Posterior vena cava (tissue), 2 donors: ENCODE results near the gene SLC22A1. TPM values are rescaled to one million over a fixed set of nuclear protein-coding genes. Genes with fewer than 3 reads are reported as not detected.
"Not testable (repeated sequence)": the region's sequence is repeated elsewhere in the genome, so short reads cannot be mapped to it uniquely, and the experiment has no call there.

ENCODE experiments used
- DNase-seq: peaks from one replicate; pipeline ENCODE4 v3.0.0-alpha.2; 2020; ENCODE audit warnings: low spot score
- intact Hi-C, 2 donors: fragments of 100-400 bp; cut with DNase I; formaldehyde crosslinking; loops; one replicate each; pipeline versions ENCODE4 v1.14.1 to v1.14.2; 2022 to 2023
- total RNA-seq, 2 donors: library from RNA; stranded (reverse); fragmentation: NEBNext Ultra II Directional; extraction: Animal tissue kit (Norgen Biotek cat#: 25700); gene quantifications; one replicate each; pipeline ENCODE4 v1.2.1, GENCODE V29; 2021
- donor health status: DM: yes; HTN: yes; CAD: no.
- donor health status: DM: yes; HTN: yes; CAD: no.

Gene SLC22A1
- total RNA-seq, 2 donors from 2014 or later = 1.8 to 1.9 TPM

GRCh38 chr6:160090442-160091239, 31.0 kb upstream of the SLC22A1 start:
- DNase-seq = peak; percentile 30
- intact Hi-C loops = not testable (repeated sequence)

GRCh38 chr6:160092176-160092575, 29.4 kb upstream of the SLC22A1 start:
- peak; percentile 19 for DNase-seq
- intact Hi-C loops = not testable (repeated sequence)

DNA sequence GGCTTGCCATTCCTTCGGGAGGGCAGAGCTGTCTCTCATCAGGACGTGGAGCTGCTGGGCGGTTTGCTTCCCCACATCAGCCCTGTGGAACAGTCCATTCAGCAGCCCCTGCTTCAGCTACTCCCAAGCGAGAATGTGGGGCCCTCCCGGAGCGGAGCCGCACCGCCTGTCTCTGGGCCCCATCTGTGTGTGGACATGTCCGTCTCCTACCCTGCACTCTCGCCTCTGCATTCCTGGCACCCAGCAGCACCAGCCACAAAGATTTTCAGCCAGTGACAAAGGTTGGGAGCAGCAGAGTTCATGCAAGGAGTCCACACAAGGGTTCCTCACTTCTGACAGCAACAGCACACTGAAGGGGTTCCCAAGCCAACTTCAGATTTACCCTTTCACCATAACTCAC, 29.0 kb upstream of the SLC22A1 start:
- intact Hi-C loops = no loop called here
- peak; percentile 65 for DNase-seq

DNA sequence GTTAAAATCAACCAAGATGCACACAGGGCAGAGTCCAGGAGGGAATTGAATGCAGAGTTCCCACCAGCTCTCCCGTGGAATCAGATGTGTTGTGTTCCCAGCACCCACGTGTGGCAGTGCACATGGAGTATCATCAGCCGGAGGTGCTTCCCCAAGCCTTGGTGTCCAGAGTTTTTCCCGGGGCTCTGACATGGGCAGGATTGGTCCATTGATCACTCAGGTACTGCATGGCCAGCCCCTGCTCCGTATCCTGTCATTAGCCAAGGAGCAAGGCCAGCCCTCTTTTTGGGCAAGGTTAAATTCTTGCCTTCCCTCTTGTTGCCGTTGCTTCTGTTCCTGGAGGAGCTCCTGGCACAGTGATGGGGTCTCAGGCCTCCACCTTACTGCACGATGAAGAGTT, 28.6 kb upstream of the SLC22A1 start:
- intact Hi-C loops = no loop called here
- peak; percentile 49 for DNase-seq

DNA sequence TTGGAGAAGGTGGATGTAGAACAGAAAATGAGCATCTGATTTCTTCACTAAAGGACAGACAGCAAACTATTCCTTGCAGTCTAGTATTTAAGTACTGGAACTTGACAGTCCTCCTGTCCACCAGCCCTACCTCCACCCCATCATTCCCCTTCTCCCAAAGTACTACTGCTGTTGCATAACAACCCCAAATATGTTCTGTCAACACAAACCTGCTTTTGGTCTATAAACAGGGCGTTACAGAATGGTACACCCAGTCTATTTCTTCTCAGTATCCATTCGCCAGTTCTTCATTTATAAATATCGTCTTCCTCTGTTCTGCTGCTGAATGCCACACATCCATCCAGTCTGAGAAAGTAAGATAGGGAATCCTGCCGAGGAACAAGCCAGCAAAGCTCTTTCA, 27.7 kb upstream of the SLC22A1 start:
- no peak for DNase-seq
- intact Hi-C loops = no loop called here

- intact Hi-C loops = no loop called here
- peak; percentile 7 for DNase-seq
These were observed 26.3 kb upstream of the SLC22A1 start for GRCh38 chr6:160095146-160095845.

- peak; percentile 81 for DNase-seq
These were observed 20.1 kb upstream of the SLC22A1 start for GRCh38 chr6:160101277-160102205.

DNA sequence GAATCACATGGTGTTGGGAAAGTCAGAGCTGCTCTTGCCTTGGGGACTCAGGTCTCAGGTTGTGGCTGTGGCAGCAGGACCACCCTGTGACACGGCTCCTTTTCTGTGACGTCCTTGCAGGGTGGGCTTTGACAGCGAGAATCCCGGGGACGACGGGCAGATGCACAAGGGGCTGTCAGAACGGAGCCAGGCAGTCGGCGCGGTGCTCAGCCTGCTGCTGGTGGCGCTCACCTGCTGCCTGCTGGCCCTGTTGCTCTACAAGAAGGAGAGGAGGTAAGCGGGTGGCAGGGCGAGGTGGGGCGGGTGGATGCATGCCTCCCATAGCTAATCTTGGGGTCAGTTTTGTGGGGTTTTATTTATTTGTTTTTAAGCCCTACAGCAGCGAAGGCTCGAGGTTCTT, 19.2 kb upstream of the SLC22A1 start:
- intact Hi-C loops = no loop called here
- no peak for DNase-seq

More at GRCh38 chr6:160101277-160102205, 20.1 kb upstream of the SLC22A1 start:
- intact Hi-C loops = no loop called here

- DNase-seq = no peak
- intact Hi-C loops = no loop called here
These were observed 18.4 kb upstream of the SLC22A1 start for GRCh38 chr6:160102956-160103824.

DNA sequence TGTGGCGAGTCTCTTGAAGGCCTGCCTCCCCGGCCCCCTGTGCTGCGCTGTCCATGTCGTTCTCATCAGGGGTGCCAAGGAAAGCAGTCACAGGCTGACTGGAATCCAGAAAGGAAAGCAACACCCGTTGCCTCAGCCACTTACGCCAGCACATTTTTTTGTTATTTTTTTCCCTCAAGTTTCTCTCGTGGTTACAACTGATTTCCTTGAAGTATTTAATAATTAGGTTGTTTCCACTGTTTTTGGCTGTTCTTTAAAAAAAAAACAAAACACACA, 17.9 kb upstream of the SLC22A1 start:
- intact Hi-C loops = no loop called here
- DNase-seq = no peak

DNA sequence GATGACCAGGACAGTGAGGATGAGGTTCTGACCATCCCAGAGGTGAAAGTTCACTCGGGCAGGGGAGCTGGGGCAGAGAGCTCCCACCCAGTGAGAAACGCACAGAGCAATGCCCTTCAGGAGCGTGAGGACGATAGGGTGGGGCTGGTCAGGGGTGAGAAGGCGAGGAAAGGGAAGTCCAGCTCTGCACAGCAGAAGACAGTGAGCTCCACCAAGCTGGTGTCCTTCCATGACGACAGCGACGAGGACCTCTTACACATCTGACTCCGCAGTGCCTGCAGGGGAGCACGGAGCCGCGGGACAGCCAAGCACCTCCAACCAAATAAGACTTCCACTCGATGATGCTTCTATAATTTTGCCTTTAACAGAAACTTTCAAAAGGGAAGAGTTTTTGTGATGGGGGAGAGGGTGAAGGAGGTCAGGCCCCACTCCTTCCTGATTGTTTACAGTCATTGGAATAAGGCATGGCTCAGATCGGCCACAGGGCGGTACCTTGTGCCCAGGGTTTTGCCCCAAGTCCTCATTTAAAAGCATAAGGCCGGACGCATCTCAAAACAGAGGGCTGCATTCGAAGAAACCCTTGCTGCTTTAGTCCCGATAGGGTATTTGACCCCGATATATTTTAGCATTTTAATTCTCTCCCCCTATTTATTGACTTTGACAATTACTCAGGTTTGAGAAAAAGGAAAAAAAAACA, 16.6 kb upstream of the SLC22A1 start:
- DNase-seq = no peak
- intact Hi-C loops = no loop called here

GRCh38 chr6:160106010-160106409, 15.6 kb upstream of the SLC22A1 start:
- no peak for DNase-seq
- intact Hi-C loops = no loop called here

GRCh38 chr6:160106701-160107100, 14.9 kb upstream of the SLC22A1 start:
- intact Hi-C loops = no loop called here
- no peak for DNase-seq

DNA sequence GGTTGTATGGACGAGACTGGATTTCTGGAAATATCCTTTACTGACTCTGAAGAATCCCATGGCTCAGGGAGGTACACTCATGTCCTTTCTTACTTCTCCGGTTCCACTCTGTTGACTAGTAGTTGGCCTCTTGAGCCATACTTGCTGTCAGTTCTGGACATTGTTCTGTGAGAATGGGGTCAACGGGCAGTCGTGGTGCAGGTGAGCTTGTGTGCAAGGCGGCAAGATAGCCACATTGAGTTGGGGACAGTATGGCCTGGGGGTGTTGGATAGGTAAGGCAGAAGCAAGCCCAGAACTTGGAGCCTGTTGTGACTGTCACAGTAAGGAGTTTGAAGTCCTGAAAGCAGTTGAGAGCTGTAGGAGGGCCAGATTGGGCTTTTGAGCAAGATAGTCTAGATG, 13.5 kb upstream of the SLC22A1 start:
- intact Hi-C loops = loop anchor here in 1 of 2 donors (2.0 kb wide), 1 partner anchor 43 kb away; no protein-coding TSS in a partner anchor

DNA sequence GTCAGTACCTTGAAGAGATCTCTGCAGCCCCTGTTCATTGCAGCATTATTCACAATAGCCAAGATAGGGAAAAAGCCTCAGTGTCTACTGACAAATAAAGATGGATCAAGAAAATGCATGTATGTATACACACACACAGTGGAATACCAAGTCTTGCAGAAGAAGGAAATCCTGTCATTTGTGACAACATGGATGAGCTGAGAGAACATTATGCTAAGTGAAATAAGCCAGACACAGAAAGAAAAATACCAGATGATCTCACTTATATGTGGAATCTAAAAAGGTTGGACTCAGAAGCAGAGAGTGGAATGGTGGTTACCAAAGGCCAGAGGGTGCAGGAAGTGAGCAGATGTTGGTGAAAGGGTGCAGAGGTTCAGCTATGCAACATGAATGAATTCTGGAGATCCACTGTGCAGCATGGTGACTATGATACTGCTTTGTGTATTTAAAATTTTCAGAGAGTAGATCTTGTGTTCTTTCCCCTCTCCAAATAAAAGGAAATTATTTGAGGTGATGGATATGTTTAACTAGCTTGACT, 11.0 kb upstream of the SLC22A1 start:
- intact Hi-C loops = no loop called here
- DNase-seq = no peak

More for the DNA sequence above, 13.5 kb upstream of the SLC22A1 start:
- no peak for DNase-seq

GRCh38 chr6:160111806-160112205, 9.8 kb upstream of the SLC22A1 start:
- DNase-seq = no peak
- intact Hi-C loops = no loop called here

DNA sequence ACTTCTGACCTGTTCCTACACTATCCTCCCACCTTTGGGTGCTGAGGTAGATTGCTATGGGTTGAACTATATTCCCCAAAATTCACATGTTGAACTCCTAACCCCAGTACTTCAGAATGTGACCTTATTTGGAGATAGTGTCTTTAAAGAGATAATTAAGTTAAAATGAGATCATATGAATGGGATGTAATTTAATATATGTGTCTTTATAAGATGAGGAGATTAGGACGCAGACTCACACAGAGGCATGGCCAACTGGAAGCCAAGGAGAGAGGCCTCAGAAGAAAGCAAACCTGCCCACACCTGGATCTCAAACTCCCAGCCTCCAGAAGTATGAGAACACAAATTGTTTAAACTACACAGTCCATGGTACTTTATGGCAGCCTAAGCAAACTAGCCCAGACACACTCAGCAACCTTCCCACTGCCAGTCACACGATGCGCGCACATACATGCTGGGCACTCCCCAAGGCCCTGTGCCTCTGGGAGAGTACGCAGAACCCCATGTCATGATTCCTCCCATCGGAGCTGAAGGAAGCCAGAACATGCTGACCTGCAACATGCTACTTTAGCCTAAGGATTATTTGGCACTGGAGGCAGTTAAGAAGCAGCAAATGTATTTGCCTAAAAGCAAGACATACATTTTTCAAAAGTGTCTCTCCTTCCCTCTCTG, 8.9 kb upstream of the SLC22A1 start:
- DNase-seq = no peak
- intact Hi-C loops = no loop called here

DNA sequence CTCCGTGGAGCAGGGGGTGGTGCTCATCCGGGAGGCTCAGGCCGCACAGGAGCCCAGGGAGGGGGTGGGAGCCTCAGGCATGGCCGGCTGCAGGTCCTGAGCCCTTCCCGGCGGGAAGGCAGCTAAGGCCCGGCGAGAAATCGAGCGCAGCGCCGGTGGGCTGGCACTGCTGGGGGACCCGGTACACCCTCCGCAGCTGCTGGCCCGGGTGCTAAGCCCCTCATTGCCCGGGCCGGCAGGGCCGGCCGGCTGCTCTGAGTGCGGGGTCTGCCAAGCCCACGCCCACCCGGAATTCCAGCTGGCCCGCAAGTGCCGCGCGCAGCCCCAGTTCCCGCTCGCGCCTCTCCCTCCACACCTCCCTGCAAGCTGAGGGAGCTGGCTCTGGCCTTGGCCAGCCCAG, 7.1 kb upstream of the SLC22A1 start:
- DNase-seq, intact Hi-C loops: not testable (repeated sequence)
